Measurements from ENCODE around the gene SPATA25.

SPATA25 gene

DNA sequence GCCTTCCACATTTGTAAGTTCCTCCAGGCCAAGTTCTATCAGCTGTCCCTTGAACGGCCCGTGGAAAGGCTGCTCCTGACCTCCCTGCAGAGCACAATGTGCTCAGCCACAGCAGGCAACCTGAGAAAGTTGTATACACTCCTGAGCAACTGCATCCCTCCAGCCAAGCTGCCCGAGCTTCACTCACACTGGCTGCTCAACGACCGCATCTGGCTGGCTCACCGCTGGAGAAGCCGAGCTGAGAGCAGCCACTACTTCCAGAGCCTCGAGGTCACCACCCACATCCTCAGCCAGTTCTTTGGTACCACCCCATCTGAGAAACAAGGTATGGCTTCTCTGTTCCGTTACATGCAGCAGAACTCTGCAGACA lies 4.3 kb downstream of the SPATA25 start:
- H3K4me1 ChIP-seq (ENCODE audit: low read length) = peaks cover 12% of the 10 kb centered on the region; the same call in 1 of the 2 replicates
- H3K27me3 ChIP-seq (ENCODE audit: low read depth, low read length) = no peaks in the 10 kb centered on the region
- no peaks in the 10 kb centered on the region for H3K9me3 ChIP-seq (ENCODE audit: insufficient read depth, low read length)
- no peak overlapping the region for H3K4me2 ChIP-seq (ENCODE audit: low read length)
- no peak overlapping the region for H3K4me3 ChIP-seq (ENCODE audit: low read length)
- H3K79me2 ChIP-seq (ENCODE audit: low read length) = peaks cover 19% of the 10 kb centered on the region
- H3K9ac ChIP-seq (ENCODE audit: low read length) = no peak overlapping the region
- H4K20me1 ChIP-seq (ENCODE audit: insufficient read depth, low read length) = no peaks in the 10 kb centered on the region
- no peak overlapping the region for H3K27ac ChIP-seq (ENCODE audit: low read length)
- H3K36me3 ChIP-seq (replicated peaks; ENCODE audit: low read depth, low read length) = peaks cover 24% of the 10 kb centered on the region
- H2AFZ ChIP-seq (ENCODE audit: low read depth, low read length) = no peak overlapping the region
- TF ChIP-seq EZH2phosphoT487 (IDR thresholded peaks at IDR 0.05; ENCODE audit: low read depth) = no peak
- TF ChIP-seq, protein P1, sequence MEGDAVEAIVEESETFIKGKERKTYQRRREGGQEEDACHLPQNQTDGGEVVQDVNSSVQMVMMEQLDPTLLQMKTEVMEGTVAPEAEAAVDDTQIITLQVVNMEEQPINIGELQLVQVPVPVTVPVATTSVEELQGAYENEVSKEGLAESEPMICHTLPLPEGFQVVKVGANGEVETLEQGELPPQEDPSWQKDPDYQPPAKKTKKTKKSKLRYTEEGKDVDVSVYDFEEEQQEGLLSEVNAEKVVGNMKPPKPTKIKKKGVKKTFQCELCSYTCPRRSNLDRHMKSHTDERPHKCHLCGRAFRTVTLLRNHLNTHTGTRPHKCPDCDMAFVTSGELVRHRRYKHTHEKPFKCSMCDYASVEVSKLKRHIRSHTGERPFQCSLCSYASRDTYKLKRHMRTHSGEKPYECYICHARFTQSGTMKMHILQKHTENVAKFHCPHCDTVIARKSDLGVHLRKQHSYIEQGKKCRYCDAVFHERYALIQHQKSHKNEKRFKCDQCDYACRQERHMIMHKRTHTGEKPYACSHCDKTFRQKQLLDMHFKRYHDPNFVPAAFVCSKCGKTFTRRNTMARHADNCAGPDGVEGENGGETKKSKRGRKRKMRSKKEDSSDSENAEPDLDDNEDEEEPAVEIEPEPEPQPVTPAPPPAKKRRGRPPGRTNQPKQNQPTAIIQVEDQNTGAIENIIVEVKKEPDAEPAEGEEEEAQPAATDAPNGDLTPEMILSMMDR (IDR thresholded peaks at IDR 0.05; ENCODE audit: low read depth, low read length) = no peak

- H3K9me3 ChIP-seq (ENCODE audit: insufficient read depth, low read length) = no peaks in the 10 kb centered on the region
- peaks cover 24% of the 10 kb centered on the region for H3K36me3 ChIP-seq (replicated peaks; ENCODE audit: low read depth, low read length)
- H3K4me2 ChIP-seq (ENCODE audit: low read length) = no peak overlapping the region
- no peak overlapping the region for H2AFZ ChIP-seq (ENCODE audit: low read depth, low read length)
- peaks cover 12% of the 10 kb centered on the region; the same call in 1 of the 2 replicates for H3K4me1 ChIP-seq (ENCODE audit: low read length)
- H4K20me1 ChIP-seq (ENCODE audit: insufficient read depth, low read length) = no peaks in the 10 kb centered on the region
- TF ChIP-seq EZH2phosphoT487 (IDR thresholded peaks at IDR 0.05; ENCODE audit: low read depth) = no peak
- TF ChIP-seq, protein P1 (IDR thresholded peaks at IDR 0.05; ENCODE audit: low read depth, low read length) = no peak
- no peak overlapping the region for H3K27ac ChIP-seq (ENCODE audit: low read length)
- no peak overlapping the region for H3K4me3 ChIP-seq (ENCODE audit: low read length)
- H3K27me3 ChIP-seq (ENCODE audit: low read depth, low read length) = no peaks in the 10 kb centered on the region
- H3K9ac ChIP-seq (ENCODE audit: low read length) = no peak overlapping the region
- H3K79me2 ChIP-seq (ENCODE audit: low read length) = peaks cover 19% of the 10 kb centered on the region
Observed at GRCh38 chr20:45882469-45883099, 4.8 kb downstream of the SPATA25 start.

DNA sequence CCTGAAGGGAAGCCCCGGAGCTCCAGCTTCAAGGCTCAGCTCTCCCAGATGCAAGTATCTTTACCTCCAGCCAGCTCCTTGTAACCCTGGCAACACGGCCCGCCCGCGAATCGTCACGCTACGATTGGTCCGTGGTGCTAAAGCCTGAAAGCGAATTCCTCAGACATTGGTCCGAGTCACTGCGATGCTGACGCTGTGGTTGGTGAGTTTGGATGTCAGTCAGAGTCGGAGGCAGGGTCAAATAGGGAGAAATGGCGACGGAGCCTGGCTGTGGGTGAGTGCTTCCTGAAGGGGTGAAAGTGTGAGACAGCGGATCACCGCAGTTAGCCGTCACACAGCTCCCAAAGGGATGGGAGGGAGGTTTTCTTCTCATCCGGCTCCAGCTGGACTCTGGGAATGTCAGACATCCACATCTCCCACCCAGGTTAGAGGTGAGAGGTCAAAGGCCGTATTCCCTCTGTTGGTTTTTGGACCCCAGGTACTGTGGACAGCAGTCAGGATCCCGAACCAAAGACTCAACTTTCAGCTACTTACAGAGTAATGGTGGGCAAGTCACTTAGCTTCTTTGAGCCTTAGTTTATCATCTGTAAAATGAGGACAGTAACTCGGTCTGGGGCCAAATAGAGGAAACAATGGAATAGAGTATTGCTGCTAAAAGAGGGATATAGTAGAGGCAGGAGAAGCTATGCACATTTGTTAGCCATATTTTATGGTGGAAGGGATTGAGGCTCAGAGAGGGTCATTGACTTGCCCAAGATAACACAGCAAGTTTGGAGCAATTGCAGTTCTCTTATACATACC lies 6.2 kb downstream of the SPATA25 start, which contains the start of gene ZSWIM1:
Gene ZSWIM1, plus strand, starts transcription at position 240 of the 801 bp plus-strand sequence. CDS start 1,366 bp downstream, outside the sequence.
- no peaks in the 10 kb centered on the region for H3K9me3 ChIP-seq (ENCODE audit: insufficient read depth, low read length)
- no peaks in the 10 kb centered on the region for H4K20me1 ChIP-seq (ENCODE audit: insufficient read depth, low read length)
- peak within 1 kb of the TSS; percentile 89 for H3K9ac ChIP-seq (ENCODE audit: low read length)
- peaks cover 12% of the 10 kb centered on the region; the same call in 1 of the 2 replicates for H3K4me1 ChIP-seq (ENCODE audit: low read length)
- no peaks in the 10 kb centered on the region for H3K27me3 ChIP-seq (ENCODE audit: low read depth, low read length)
- peak within 1 kb of the TSS; percentile 85 for H3K4me3 ChIP-seq (ENCODE audit: low read length)
- H3K4me2 ChIP-seq (ENCODE audit: low read length) = peak within 1 kb of the TSS; percentile 87
- H3K36me3 ChIP-seq (replicated peaks; ENCODE audit: low read depth, low read length) = peaks cover 18% of the 10 kb centered on the region
- H2AFZ ChIP-seq (ENCODE audit: low read depth, low read length) = peak within 1 kb of the TSS; percentile 83
- TF ChIP-seq, protein P1 (IDR thresholded peaks at IDR 0.05; ENCODE audit: low read depth, low read length) = no peak
- TF ChIP-seq EZH2phosphoT487 (IDR thresholded peaks at IDR 0.05; ENCODE audit: low read depth) = no peak
- H3K27ac ChIP-seq (ENCODE audit: low read length) = peak within 1 kb of the TSS; percentile 37
- H3K79me2 ChIP-seq (ENCODE audit: low read length) = peaks cover 19% of the 10 kb centered on the region

DNA sequence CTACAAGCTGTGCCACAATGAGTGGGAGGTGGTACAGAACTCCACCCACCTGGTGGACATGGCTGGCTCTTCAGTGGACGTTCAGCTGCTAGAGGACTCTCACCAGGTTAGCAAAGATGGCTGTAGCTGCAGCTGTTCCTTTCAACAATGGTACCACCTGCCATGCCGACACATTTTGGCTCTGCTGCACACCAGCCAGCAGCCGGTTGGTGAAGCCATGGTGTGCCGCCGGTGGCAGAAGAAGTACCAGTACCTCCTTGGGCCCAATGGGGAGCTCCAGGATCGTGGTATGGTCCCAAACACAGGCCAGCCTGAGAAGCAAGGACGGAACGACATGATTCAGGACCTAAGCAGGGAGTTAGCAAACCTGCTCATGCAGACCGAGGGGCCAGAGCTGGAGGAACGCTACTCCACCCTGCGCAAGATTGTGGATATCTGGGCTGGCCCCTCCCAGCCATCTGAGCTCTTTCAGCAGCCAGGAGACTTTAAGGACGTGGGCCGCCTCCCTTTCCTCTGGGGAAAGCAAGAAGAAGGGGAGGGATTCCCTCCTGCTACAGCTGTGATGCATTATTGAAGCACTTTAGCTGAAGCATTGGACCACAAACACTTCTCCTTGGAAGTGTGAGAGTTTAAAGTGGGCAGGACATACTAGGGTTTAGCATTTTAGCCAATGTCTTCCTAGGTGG lies 9.2 kb downstream of the SPATA25 start:
- H3K9me3 ChIP-seq (ENCODE audit: insufficient read depth, low read length) = no peaks in the 10 kb centered on the region
- no peaks in the 10 kb centered on the region for H3K27me3 ChIP-seq (ENCODE audit: low read depth, low read length)
- H4K20me1 ChIP-seq (ENCODE audit: insufficient read depth, low read length) = no peaks in the 10 kb centered on the region
- H2AFZ ChIP-seq (ENCODE audit: low read depth, low read length) = no peak overlapping the region
- peaks cover 4% of the 10 kb centered on the region; the same call in 1 of the 2 replicates for H3K4me1 ChIP-seq (ENCODE audit: low read length)
- H3K79me2 ChIP-seq (ENCODE audit: low read length) = peaks cover 19% of the 10 kb centered on the region
- no peak overlapping the region for H3K4me2 ChIP-seq (ENCODE audit: low read length)
- H3K4me3 ChIP-seq (ENCODE audit: low read length) = no peak overlapping the region
- H3K27ac ChIP-seq (ENCODE audit: low read length) = no peak overlapping the region
- TF ChIP-seq, protein P1 (IDR thresholded peaks at IDR 0.05; ENCODE audit: low read depth, low read length) = no peak
- TF ChIP-seq EZH2phosphoT487 (IDR thresholded peaks at IDR 0.05; ENCODE audit: low read depth) = no peak
- H3K9ac ChIP-seq (ENCODE audit: low read length) = no peak overlapping the region
- H3K36me3 ChIP-seq (replicated peaks; ENCODE audit: low read depth, low read length) = peaks cover 8% of the 10 kb centered on the region

Measured in OCI-LY3 (cell line).